ENCODE results near the gene CSAD.
"Not testable (repeated sequence)": the region's sequence is repeated elsewhere in the genome, so short reads cannot be mapped to it uniquely, and the experiment has no call there.

Gene CSAD

DNA sequence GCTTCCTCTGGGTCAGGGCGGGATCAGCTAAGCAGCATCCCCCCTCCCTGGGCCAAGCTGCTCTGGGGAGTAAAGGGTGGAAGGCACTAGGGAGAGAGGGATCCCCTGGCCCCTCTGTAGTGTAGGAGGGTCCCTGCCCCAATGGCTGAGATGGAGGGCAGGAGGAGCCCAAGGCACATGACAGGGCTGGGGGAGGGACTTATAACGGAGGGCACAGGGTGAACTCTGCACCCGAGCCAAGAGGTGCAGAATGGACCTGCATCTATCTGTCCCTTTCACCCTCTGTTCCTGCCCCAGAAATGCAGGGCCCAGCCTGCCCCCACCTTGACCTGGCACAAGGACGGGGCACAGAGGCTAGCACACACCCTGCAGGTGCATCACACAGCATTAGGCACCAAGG, 30.1 kb upstream of the CSAD start:
- H3K9me3 ChIP-seq (ENCODE audit: control insufficient read depth, low read length) = no peaks in the 10 kb centered on the region
- H3K27me3 ChIP-seq (replicated peaks; ENCODE audit: control insufficient read depth, insufficient read depth, low read length, poor library complexity, severe bottlenecking) = no peaks in the 10 kb centered on the region
- H3K4me1 ChIP-seq (ENCODE audit: control insufficient read depth, insufficient read depth, low read length, poor library complexity, severe bottlenecking) = peaks cover 43% of the 10 kb centered on the region
- H3K27ac ChIP-seq (ENCODE audit: insufficient read depth, low read length, poor library complexity, severe bottlenecking) = peak overlapping the region; percentile 39
- no peak for DNase-seq
- H3K36me3 ChIP-seq (ENCODE audit: control insufficient read depth, insufficient read depth, low read length) = peaks cover 51% of the 10 kb centered on the region
- H3K4me3 ChIP-seq (ENCODE audit: insufficient read depth, low read depth, low read length, poor library complexity, severe bottlenecking) = no peak overlapping the region

DNA sequence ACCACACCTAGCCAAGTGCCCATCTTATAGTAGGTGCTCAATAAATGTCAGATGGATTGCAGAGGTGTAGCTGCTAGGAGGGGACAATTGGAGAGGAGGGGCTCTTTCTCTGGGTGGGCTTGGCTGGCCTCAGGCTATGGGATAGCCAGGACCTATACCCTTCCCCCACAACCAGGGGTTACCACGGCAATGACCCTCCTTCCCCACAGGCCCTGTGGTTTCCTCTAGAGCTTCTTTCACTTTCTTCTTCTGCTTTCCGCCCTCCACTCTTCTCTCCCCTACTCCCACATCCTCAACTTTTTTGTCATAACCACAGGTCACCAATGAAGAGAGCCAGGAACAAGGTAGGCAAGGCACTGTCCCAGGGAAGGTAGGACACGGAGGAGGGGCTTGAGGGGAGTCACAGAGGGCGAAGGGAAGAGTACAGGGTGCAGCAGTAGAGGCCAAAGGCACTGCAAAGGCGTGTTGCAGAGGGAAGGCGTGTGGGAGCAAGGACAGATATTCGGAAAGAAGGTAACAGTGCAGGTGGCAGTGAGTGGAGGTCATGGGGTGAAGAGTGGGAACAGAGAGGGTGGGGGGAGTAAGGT, 28.2 kb upstream of the CSAD start:
- Histone ChIP-seq H3K27me3 (replicated peaks; ENCODE audit: control insufficient read depth, insufficient read depth, low read length, poor library complexity, severe bottlenecking) (no peaks in the 10 kb centered on the region), H3K4me3 (ENCODE audit: insufficient read depth, low read depth, low read length, poor library complexity, severe bottlenecking) (peak overlapping the region; percentile 37), H3K4me1 (ENCODE audit: control insufficient read depth, insufficient read depth, low read length, poor library complexity, severe bottlenecking) (peaks cover 46% of the 10 kb centered on the region), H3K36me3 (ENCODE audit: control insufficient read depth, insufficient read depth, low read length) (peaks cover 34% of the 10 kb centered on the region), H3K27ac (ENCODE audit: insufficient read depth, low read length, poor library complexity, severe bottlenecking) (peak overlapping the region; percentile 58), H3K9me3 (ENCODE audit: control insufficient read depth, low read length) (no peaks in the 10 kb centered on the region)
- no peak for DNase-seq

DNA sequence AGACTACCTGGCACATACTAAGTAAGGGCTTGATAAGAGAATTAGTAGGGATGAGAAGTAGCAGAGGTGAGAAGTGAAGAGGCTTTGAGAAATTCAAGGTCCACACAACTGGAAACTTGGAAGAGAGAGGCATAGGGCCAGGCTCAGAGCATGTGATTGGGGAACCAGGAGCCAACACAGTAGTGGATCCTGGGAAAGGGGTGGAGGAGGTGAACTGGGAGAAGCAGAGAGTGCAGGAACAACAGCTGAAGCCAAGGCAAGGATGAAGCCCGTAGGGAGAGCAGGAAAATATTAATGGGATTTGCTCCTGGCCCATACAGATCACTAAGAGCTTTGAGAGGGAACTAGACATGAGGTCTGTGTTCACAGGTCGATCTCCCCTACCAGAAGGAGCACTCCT, 27.7 kb upstream of the CSAD start:
- no peak for DNase-seq
- Histone ChIP-seq H3K36me3 (ENCODE audit: control insufficient read depth, insufficient read depth, low read length) (peaks cover 29% of the 10 kb centered on the region), H3K27me3 (replicated peaks; ENCODE audit: control insufficient read depth, insufficient read depth, low read length, poor library complexity, severe bottlenecking) (no peaks in the 10 kb centered on the region), H3K4me3 (ENCODE audit: insufficient read depth, low read depth, low read length, poor library complexity, severe bottlenecking) (no peak overlapping the region), H3K9me3 (ENCODE audit: control insufficient read depth, low read length) (no peaks in the 10 kb centered on the region), H3K4me1 (ENCODE audit: control insufficient read depth, insufficient read depth, low read length, poor library complexity, severe bottlenecking) (peaks cover 50% of the 10 kb centered on the region), H3K27ac (ENCODE audit: insufficient read depth, low read length, poor library complexity, severe bottlenecking) (peak overlapping the region; percentile 58)

DNA sequence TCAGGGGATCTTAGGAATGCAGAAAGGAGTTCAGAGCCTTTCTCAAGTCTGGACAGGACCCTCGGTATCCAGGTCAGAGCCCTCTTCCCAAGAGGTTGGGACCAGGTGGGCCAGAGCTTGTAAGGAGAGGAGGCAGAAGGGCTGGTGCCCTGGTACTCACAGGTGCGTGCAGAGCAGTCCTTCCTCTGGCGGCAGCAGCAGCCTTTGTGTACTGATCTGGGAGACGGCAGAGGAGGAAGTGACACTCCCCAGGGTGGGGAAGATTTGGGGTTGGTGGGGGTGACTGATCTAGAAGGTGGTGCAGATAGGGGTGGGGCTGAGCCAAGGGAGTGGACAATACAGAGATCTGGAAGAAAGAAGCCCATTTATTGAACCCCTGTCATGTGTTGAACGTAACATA, 26.3 kb upstream of the CSAD start, which contains the start of gene ITGB7:
Gene ITGB7 (minus strand): TSS at position 210 of the 400 bp plus-strand sequence. CDS start 6,808 bp downstream, outside the sequence.
- Histone ChIP-seq H3K36me3 (ENCODE audit: control insufficient read depth, insufficient read depth, low read length) (peaks cover 15% of the 10 kb centered on the region), H3K27me3 (replicated peaks; ENCODE audit: control insufficient read depth, insufficient read depth, low read length, poor library complexity, severe bottlenecking) (no peaks in the 10 kb centered on the region), H3K27ac (ENCODE audit: insufficient read depth, low read length, poor library complexity, severe bottlenecking) (peak within 1 kb of the TSS; percentile 76), H3K9me3 (ENCODE audit: control insufficient read depth, low read length) (no peaks in the 10 kb centered on the region), H3K4me1 (ENCODE audit: control insufficient read depth, insufficient read depth, low read length, poor library complexity, severe bottlenecking) (peaks cover 50% of the 10 kb centered on the region), H3K4me3 (ENCODE audit: insufficient read depth, low read depth, low read length, poor library complexity, severe bottlenecking) (peak within 1 kb of the TSS; percentile 78)
- DNase-seq = peak; percentile 45 to 53 (median 47)

DNA sequence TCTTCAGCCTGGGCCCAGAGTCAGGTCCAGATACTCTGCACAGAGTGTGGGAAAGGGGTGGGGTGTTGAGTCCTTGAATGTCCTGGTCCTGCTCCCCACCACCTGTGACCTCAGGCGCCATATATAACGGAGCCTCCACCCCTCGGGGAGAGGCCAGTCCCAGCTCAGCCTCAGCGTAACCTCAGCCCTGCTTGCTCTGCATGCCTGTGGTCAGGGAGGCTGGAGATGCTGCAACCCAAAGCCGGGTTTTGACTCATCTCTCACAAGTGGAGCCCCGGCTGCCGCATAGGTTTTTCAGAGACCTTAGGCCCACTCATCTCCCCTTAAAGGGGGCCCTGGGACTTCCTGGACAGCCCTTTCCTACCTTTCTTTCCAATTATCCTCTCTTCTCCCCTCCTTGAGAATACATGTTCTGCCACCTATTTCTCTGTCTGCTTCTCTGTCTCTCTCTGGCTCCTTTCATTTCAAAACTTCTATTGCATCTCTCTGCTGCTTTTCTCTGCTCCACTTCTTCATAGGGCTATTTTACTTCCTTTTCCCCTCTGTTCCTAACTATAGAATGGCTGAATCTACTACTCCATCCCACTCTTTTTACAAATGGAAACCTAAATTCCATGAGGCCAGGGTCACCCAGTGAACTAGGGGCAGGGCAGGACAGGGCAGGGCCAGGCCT, 25.2 kb upstream of the CSAD start:
- H3K9me3 ChIP-seq (ENCODE audit: control insufficient read depth, low read length) = no peaks in the 10 kb centered on the region
- peak overlapping the region; percentile 76 for H3K27ac ChIP-seq (ENCODE audit: insufficient read depth, low read length, poor library complexity, severe bottlenecking)
- H3K36me3 ChIP-seq (ENCODE audit: control insufficient read depth, insufficient read depth, low read length) = peaks cover 3% of the 10 kb centered on the region
- peak overlapping the region; percentile 78 for H3K4me3 ChIP-seq (ENCODE audit: insufficient read depth, low read depth, low read length, poor library complexity, severe bottlenecking)
- H3K4me1 ChIP-seq (ENCODE audit: control insufficient read depth, insufficient read depth, low read length, poor library complexity, severe bottlenecking) = peaks cover 59% of the 10 kb centered on the region
- DNase-seq = peak; percentile 28 to 43 (median 37)
- no peaks in the 10 kb centered on the region for H3K27me3 ChIP-seq (replicated peaks; ENCODE audit: control insufficient read depth, insufficient read depth, low read length, poor library complexity, severe bottlenecking)

DNA sequence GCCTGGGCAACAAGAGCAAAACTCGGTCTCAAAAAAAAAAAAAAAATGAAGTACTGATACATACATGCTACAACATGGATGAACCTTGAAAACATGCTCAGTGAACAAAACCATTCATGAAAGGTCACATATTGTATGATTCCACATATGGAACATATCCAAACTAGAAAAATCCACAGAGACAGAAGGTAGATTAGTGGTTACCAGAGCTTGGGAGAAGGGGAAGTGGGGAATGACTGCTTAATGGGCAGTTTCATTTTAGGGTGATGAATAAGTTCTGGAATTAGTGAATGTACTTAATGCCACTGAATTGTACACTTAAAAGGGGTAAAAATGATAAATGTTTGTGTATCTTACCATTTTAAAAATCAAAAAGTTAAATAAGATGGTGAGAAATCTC, 23.6 kb upstream of the CSAD start:
- H3K4me3 ChIP-seq (ENCODE audit: insufficient read depth, low read depth, low read length, poor library complexity, severe bottlenecking) = no peak overlapping the region
- peaks cover 74% of the 10 kb centered on the region for H3K4me1 ChIP-seq (ENCODE audit: control insufficient read depth, insufficient read depth, low read length, poor library complexity, severe bottlenecking)
- H3K27ac ChIP-seq (ENCODE audit: insufficient read depth, low read length, poor library complexity, severe bottlenecking) = no peak overlapping the region
- no peaks in the 10 kb centered on the region for H3K9me3 ChIP-seq (ENCODE audit: control insufficient read depth, low read length)
- H3K36me3 ChIP-seq (ENCODE audit: control insufficient read depth, insufficient read depth, low read length) = peaks cover 9% of the 10 kb centered on the region
- H3K27me3 ChIP-seq (replicated peaks; ENCODE audit: control insufficient read depth, insufficient read depth, low read length, poor library complexity, severe bottlenecking) = no peaks in the 10 kb centered on the region
- no peak for DNase-seq

DNA sequence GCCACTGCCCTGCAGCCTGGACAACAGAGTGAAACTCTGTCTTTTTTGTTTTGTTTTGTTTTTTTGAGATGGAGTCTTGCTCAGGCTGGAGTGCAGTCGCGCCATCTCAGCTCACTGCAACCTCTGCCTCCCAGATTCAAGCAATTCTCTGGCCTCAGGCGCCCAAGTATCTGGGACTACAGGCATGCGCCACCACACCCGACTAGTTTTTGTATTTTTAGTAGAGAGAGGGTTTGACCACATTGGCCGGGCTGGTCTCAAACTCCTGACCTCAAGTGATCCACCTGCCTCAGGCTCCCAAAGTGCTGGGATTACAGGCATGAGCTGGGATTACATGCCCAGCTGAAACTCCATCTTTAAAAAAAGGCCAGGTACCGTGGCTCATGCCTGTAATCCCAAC, 21.6 kb upstream of the CSAD start:
- H3K4me3 ChIP-seq (ENCODE audit: insufficient read depth, low read depth, low read length, poor library complexity, severe bottlenecking); H3K9me3 ChIP-seq (ENCODE audit: control insufficient read depth, low read length); H3K27me3 ChIP-seq (replicated peaks; ENCODE audit: control insufficient read depth, insufficient read depth, low read length, poor library complexity, severe bottlenecking); DNase-seq; H3K27ac ChIP-seq (ENCODE audit: insufficient read depth, low read length, poor library complexity, severe bottlenecking): not testable (repeated sequence)
- Histone ChIP-seq H3K36me3 (ENCODE audit: control insufficient read depth, insufficient read depth, low read length) (peaks cover 13% of the 10 kb centered on the region), H3K4me1 (ENCODE audit: control insufficient read depth, insufficient read depth, low read length, poor library complexity, severe bottlenecking) (peaks cover 73% of the 10 kb centered on the region)

DNA sequence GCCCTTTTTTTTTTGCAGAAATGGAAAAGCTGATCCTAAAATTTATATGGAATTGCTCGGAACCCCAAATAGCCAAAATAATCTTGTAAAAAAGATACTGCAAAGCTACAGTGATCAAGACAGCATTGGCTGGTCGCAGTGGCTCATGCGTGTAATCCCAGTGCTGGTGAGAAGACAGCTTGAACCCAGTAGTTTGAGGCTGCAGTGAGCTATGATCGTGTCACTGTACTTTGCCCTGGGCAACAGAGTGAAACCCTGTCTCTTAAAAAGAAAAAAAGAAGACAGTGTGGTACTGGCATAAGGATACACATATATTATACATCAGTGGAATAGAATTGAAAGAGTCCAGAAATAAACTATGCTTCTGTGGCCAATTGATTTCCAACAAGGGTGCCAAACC, 20.9 kb upstream of the CSAD start:
- H3K27me3 ChIP-seq (replicated peaks; ENCODE audit: control insufficient read depth, insufficient read depth, low read length, poor library complexity, severe bottlenecking) = no peaks in the 10 kb centered on the region
- H3K27ac ChIP-seq (ENCODE audit: insufficient read depth, low read length, poor library complexity, severe bottlenecking) = no peak overlapping the region
- no peak for DNase-seq
- H3K36me3 ChIP-seq (ENCODE audit: control insufficient read depth, insufficient read depth, low read length) = peaks cover 20% of the 10 kb centered on the region
- no peaks in the 10 kb centered on the region for H3K9me3 ChIP-seq (ENCODE audit: control insufficient read depth, low read length)
- H3K4me3 ChIP-seq (ENCODE audit: insufficient read depth, low read depth, low read length, poor library complexity, severe bottlenecking) = no peak overlapping the region
- H3K4me1 ChIP-seq (ENCODE audit: control insufficient read depth, insufficient read depth, low read length, poor library complexity, severe bottlenecking) = peaks cover 68% of the 10 kb centered on the region

DNA sequence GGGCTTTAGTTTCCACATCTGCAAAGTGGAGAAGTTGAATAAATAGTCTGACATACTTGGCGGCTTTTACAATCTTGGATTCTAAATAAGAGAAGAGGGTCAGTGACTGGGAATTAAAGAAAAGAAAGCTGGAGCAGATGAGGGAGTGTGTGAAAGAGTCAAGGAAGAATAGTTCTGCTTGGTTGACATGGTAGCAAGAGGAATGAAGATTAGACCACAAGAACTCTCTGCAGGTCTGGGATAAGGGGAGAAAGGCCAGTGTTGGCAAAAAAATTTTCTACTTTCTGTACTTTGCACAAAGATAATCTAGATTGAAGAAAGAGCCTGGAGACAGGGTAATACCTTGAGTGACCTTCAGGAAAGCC, 20.4 kb upstream of the CSAD start:
- H3K4me3 ChIP-seq (ENCODE audit: insufficient read depth, low read depth, low read length, poor library complexity, severe bottlenecking) = no peak overlapping the region
- H3K9me3 ChIP-seq (ENCODE audit: control insufficient read depth, low read length) = no peaks in the 10 kb centered on the region
- H3K4me1 ChIP-seq (ENCODE audit: control insufficient read depth, insufficient read depth, low read length, poor library complexity, severe bottlenecking) = peaks cover 63% of the 10 kb centered on the region
- DNase-seq = no peak
- H3K36me3 ChIP-seq (ENCODE audit: control insufficient read depth, insufficient read depth, low read length) = peaks cover 25% of the 10 kb centered on the region
- no peak overlapping the region for H3K27ac ChIP-seq (ENCODE audit: insufficient read depth, low read length, poor library complexity, severe bottlenecking)
- no peaks in the 10 kb centered on the region for H3K27me3 ChIP-seq (replicated peaks; ENCODE audit: control insufficient read depth, insufficient read depth, low read length, poor library complexity, severe bottlenecking)

DNA sequence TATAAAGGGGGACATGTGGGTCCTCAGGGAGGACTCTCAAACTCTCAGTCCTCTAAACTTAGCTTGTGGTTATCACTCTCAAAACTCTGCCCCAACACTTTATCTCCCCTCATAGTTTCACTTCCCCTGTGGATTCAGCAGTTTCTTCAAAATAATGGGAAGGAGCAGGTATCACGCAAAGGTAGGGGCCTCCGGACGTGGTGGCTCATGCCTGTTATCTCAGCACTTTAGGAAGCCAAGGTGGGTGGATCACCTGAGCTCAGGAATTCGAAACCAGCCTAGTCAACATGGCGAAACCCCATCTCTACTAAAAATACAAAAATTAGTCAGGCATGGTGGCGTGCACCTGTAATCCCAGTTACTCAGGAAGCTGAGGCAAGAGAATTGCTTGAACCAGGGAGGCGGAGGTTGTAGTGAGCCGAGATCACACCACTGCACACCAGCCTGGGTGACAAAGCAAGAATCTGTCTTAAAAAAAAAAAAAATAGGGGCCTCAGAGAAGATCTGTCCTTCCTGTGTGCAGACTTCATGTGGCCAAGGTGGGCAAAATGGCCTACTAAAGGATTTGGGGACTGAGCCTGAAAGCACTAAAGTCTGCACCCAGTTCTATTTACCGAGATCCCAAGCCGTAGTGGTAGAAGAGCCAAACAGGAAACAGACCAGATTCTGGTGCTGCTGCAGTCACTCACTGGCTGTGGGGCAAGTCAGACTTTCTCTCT, 19.9 kb upstream of the CSAD start:
- H3K36me3 ChIP-seq (ENCODE audit: control insufficient read depth, insufficient read depth, low read length) = peaks cover 30% of the 10 kb centered on the region
- H3K9me3 ChIP-seq (ENCODE audit: control insufficient read depth, low read length) = no peaks in the 10 kb centered on the region
- H3K4me3 ChIP-seq (ENCODE audit: insufficient read depth, low read depth, low read length, poor library complexity, severe bottlenecking) = no peak overlapping the region
- DNase-seq = no peak
- H3K4me1 ChIP-seq (ENCODE audit: control insufficient read depth, insufficient read depth, low read length, poor library complexity, severe bottlenecking) = peaks cover 59% of the 10 kb centered on the region
- H3K27me3 ChIP-seq (replicated peaks; ENCODE audit: control insufficient read depth, insufficient read depth, low read length, poor library complexity, severe bottlenecking) = no peaks in the 10 kb centered on the region
- peak overlapping the region; percentile 41 for H3K27ac ChIP-seq (ENCODE audit: insufficient read depth, low read length, poor library complexity, severe bottlenecking)

Data from effector memory CD4-positive, alpha-beta T cell (primary cell).